Measurements from ENCODE around the gene C4A.

DNA sequence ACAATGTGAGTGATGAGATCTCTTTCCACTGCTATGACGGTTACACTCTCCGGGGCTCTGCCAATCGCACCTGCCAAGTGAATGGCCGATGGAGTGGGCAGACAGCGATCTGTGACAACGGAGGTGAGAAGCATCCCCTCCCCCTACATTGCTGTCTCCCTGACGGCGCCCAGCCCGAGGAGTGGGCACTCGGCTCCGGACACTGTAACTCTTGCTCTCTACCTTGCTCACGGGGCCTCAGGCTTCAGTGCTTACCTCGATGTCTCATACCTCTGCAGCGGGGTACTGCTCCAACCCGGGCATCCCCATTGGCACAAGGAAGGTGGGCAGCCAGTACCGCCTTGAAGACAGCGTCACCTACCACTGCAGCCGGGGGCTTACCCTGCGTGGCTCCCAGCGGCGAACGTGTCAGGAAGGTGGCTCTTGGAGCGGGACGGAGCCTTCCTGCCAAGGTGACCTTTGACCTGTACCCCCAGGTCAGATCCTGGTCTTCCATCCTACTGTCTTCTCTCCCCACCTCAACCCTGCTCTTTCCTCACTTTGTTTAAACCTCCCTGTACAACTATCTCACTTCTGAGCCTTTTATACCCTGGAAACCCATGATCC lies 34.7 kb upstream of the C4A start:
- TF ChIP-seq CTCF (IDR thresholded peaks at IDR 0.05) = no peak
- no peak for TF ChIP-seq POLR2A (IDR thresholded peaks at IDR 0.05)
- no peak for TF ChIP-seq POLR2AphosphoS5 (IDR thresholded peaks at IDR 0.05; ENCODE audit: insufficient read depth in 1 of 2, low read depth in 1 of 2)
